Hepatic stellate cell (primary cell): ENCODE data around the gene RNF149.

ENCODE experiments used
- DNase-seq: peaks from one replicate; pipeline ENCODE4 v3.0.0; 2011; ENCODE audit warnings: low spot score

RNF149 gene

DNA sequence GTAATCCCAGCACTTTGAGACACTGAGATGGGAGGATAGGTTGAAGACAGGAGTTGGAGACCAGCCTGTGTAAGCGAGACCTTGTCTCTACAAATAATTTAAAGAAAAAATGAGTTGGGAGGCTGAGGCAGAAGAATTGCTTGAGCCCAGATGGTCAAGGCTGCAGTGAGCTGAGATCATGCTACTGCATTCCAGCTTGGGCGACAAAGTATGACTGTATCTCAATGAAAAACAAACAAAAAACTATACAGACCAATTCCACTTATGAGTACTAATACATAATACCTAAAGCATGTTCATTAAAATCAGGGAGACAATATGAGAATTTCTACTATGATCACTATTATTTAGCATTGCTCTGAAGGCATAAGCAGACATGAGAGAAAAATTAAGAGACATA, 12.6 kb downstream of the RNF149 start:
- DNase-seq: peak; percentile 17

DNA sequence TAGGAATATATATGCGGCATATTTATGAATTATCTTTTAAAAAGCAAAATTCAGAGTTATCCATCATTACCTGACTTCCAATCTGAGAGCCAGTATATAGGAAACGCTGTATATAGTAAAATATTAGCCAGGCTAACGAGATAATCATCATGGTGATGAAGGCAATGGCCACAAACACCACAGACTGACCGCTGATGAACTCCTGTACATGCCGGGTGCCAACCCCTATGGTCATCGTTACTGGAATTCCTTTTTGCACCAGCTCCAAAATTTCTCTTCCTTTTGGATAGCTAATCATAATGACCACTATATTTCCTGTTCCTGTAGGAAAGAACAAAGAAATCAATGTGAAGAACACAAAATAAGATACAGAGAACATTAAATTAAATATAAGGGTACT, 13.6 kb downstream of the RNF149 start:
- DNase-seq: no peak

DNA sequence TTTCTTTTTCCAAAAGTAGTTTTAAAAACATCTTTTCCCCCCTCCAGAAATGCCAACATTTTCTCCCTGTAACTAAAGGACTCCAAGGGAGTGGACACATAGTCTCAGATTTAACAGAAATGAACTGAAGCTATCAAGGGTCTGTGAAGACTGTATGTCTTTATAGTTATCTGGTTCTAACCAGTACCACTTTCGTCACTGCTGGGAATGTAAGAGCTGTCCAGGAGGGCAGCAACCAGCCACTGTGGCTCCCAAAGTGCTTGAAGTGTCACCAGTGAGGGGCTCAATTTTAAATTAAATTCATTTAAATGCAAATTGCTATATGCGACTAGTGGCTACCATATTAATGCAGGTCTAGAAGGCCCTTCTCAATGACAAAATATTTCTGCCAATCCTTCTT, 15.0 kb downstream of the RNF149 start:
- DNase-seq: no peak

DNA sequence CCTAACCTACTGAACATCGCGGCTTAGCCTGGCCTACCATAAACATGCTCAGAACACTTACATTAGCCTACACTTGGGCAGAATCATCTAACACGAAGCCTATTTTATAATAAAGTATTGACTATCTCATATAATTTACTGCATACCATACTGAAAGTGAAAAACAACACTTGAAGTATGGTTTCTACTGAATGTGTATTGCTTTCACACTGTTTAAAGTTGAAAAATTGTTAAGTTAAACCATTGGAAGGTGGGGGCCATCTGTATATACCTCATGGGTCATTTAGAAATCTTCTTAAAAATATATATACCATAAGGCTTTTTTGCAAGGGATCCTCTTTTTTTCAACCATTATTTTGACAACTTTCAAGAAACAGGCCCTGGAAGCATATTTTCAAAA, 16.5 kb downstream of the RNF149 start:
- no peak for DNase-seq

DNA sequence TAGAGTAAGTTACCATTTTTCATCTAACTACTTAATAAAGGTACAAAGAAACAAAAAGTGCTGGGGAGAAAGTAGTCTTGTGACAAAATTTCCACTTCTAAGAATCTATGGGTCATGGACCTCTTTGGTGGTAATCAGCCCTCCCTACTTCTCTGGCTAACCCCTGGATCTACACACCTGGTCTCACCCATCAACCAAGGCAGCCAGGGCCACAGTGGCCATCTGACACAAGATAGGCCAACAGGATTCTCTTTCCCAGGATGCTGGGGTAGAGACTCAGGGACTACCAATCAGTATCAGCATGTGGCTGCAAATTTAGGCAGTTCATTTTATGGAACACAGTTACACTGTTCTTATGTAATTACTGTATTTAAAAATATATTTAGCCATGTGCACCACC, 17.8 kb downstream of the RNF149 start:
- DNase-seq: no peak

DNA sequence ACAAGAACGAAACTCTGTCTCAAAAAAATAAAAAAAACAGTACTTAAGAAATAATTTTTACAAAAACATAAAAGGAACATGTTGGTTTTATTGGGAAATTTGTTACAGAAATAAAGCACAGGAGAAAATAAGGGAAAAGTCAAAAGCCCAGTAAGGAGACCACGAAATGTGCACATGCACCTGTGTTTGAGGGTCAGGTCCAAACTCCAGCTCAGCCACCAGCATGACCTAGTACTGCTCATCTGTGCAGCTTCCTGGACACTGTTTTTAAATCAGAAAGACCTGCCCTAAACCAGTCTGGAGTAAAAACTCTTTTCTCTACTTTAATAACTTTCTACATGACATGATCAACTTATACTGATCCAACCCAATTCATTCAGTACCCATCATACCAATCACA, 21.2 kb downstream of the RNF149 start:
- DNase-seq: no peak

DNA sequence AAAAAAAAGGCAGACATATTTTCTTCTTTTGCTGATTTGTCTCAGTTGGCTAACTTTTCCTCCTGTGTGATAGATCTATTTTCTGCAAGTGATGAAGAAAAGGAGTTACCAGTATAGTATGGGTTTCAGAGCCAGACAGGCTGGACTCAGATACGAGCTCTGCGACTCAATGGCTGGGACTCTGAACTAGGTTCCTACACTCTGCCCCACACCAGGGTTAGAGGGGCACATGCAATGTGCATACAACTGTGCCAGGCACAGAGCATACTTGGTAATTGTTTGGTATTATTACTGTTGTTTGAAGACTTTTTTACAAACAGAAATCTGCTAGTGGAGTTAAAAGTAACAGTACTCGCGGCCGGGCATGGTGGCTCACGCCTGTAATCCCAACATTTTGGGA, 21.8 kb downstream of the RNF149 start:
- no peak for DNase-seq

DNA sequence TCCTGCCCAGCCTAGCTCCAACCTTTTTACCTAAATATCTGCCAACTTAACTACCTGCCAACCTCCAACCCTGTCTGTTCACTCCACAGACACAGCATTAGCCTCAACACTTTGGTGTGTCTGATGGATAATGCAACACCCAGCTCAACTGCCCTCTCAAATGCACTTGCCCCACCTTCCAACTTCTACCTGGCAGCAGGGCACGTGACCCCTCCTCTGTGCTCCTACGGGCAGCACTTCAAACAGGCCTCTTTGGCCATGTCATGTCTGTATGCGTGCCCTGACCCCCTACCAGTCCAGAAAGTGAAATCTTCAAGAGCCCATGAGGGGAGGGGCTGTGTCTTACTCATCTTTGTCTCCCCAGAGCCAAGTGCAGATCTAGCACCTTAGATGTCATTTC, 25.5 kb downstream of the RNF149 start:
- no peak for DNase-seq

DNA sequence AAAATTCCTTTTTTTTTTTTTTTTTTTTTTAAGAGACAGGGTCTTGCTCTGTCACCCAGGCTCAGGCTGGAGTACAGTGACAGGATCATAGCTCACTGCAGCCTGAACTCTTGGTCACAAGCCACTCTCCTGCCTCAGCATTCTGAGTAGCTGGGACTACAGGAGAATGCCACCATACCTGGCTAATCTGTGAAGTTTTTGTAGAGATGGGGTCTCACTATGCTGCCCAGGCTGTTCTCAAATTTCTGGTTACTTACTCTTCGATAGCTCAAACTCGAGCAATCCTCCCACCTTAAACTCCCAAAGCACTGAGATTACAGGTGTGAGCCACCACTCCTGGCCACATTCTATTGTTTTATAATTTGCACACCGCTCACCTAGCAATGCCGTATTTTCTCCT, 27.0 kb downstream of the RNF149 start:
- DNase-seq: no peak

DNA sequence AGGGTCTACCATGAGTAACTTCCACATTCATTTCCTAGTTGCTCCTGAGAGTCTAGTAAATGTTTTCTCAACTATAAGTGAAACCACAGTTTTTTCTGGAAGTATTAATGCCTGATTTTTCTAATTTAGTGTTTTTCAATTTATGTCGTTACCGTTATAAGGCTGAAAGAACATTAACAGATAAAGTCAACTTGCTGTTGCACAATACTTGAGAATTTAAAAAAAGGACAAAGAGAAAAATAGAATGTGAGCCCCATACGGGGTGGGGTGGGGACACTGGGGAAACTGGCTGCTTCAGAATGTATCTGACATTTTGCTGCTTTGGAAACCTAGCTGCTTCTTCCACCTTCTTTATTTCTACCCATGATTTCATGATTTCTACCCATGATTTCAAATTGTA, 29.6 kb downstream of the RNF149 start:
- no peak for DNase-seq

DNA sequence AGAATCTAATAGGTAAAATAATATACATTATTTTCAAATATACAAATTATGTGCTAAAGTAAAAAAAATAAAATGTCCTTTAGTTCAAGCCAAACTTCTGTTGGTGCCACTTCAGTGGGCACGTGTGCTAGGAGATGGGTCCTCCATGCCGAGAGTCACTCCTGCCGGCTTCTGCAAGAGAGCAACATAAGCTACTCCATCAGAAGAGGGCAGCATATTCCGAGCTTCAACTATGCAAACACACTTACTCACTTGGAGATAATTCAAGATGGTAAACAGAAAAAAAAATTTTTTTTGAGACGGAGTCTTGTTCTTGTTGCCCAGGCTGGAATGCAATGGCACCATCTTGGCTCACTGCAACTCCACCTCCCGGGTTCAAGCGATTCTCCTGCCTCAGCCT, 31.4 kb downstream of the RNF149 start:
- DNase-seq: peak; percentile 13

DNA sequence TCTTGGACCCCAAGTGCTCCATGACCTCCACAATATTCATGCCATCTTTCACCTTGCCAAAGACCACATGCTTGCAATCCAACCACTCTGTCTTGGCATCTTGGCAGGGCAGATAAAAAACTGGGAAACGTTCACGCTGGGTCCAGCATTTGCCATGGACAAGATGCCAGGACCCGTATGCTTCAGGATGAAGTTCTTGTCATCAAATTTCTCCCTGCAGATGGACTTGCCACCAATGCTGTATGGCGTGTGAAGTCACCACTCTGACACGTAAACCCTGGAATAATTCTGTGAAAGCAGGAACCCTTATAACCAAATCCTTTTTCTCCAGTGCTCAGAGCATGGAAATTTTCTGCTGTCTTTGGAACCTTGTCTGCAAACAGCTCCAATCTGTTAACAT, 34.4 kb downstream of the RNF149 start:
- no peak for DNase-seq

DNA sequence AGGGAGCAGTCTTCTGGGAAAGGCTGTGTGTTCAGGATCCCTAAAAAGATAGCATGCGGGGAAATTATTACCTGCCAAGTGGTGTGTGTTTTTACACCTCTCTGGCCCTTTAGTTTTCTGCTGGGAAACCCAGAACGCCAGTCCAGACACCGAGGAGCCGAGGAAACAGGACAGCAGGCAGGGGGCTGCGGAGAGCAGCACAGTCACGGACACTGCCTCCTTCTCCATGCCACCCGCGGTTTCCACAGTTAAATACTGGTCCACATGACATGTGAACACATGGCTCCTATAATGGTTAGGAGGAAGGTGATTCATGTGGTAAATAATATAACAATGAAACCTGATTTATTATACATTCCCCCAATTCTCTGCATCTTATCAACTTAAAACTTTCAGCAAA, 35.4 kb downstream of the RNF149 start:
- DNase-seq: no peak

DNA sequence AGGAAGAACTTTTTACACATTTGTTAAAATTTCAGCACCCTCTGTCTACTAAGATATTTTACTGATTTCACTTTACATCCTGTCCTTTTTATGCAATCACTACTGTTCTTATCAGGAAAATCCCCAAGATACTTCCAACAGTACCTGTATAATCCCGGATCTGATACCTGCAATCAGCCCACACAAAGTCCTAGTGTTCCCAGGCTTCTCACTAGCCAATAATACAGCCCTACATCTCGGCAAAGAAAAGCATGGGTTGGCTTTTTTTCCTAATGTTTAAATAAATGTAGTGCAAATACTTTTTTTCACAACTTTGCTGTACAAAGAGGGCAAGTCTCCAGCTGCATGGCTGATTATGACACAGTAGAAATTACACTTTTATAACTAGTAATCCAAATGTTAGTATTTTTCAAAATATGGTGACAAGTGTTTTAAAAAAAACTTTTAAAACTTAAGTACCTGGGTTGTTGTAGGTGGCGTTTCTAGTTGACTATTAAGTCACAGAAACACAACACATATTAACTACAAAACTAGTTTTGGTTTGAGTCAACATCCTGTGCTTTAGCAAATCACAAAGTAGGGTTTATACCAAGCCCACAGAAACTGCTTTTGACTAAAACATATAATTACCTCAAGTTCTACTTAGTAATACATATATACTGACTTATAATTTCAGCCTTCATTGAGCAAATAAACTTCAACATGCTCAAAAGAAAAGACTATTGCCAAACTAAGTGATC, 36.3 kb downstream of the RNF149 start:
- DNase-seq: no peak

DNA sequence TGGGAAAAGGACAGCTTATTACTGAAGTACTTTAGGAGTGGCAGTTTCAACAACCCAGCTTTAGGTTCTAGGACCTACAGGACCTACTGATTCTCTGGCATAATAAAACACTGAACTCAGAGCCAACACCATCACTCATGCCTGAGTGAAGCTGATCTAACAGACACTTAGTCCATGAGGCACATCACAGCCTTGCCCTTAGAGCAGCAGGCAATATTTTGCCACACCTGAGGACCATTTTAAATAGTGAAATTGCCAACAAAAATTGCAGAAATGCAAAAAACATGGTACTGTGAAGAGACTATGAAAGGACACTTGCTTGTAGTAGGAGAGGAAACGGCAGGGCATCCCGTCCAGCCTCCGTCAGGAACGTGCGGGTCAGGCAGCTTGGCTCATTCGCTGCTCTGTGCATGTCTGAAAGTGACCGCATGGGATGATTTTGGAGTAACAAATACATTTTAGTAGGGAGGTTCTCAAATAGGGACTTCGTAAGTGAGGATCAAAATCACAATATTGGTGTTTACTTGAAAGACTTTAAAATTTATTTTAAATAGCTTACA, 37.7 kb downstream of the RNF149 start:
- DNase-seq: no peak

DNA sequence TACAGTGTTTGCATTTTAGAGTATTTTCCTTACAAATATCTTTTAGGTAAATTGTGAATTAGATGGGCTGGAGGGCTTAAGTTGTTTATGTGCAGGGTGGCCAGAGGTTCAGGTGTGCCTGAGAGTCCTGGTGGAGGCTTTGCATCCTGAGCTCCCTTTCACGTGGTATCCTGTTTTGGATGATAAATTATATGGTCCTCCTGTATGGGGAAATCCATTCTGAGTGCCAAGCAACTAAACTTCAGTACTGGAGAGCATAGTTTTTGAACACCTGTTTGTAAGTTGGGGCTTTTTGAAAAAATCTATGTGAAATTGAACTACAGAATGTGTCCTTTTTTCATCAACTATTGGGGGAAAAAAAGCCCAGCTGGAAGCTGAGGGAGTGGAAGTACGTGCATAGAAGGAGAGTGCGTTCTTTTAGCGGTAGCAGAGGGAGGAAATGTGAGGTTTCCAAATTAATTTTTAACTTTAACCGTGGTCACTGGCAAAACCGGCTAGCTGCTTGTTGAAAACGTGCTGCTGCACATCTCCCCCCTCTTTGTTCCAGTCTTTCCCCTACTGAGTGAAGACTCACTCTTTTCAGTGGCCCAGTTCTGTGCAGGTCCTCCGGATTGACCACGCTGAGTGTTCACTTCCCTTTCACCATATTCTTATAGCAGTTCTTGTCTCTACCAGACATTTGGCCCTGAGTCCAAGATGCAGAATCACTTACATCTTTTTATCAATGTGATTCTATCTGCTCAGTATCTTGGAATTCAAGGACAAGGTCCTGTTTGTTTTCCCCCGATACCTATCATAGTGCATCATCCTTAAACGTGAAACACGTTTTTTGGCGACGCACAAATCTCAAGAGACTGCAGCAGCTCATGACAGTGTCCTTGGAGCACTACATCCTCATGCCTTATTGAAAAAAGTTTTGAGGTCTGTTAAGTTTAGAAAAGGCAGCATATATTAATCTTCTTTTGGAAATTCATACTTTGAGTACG, 40.5 kb downstream of the RNF149 start:
- DNase-seq: no peak

DNA sequence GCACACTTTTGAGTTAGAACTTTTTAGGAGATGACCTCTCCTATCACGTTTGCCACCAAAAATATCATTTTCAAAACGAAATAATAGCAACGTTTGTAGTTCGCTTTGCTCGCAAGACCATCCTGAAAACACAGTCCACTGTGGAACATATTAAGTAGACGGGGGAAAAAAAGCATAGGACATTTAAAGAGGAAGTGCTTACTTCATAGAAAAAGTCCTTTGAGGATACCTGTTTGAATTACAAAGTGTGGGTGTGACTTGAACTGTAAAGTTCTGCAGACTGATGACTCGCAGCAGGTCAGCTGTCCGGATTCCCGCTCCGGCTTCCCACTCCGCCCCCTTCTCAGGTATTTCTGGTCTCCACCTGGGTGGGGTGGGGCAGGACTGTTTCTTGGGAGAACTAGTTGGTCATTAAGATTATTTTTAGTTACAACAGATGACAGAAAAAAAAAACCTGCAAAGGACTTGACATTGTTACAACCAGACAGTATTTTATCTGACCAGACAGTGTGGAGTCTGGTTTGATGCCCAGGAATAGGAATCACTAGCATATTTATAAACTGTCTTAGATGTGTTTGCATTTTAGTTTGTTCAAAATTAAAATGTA, 42.5 kb downstream of the RNF149 start:
- DNase-seq: no peak

DNA sequence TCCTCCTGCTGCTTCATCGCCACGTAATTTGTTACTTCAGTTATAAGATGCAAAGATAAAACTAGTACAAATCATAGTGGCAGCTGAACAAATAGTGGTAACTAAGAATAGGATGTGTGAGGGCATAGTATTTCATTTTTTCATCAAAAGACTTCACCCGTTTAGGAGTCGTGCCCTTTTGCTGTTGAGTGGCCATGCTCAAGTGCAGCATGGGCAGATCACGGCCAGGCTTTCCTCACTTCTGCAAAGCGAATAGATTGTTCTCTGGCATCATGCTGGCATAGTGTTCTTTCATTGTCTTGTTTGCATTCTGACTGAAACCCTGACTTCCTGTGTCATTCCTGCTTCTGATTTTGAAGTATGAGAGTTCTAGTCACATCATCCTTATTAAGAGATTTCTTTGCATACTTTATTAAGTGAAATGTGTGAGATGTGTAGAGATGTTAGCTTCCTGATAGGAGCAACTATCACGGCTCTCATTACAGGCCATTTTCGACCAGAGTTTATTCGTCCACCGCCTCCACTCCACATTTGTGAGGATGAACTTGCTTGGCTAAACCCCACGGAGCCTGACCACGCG, 44.1 kb downstream of the RNF149 start:
- DNase-seq: no peak

DNA sequence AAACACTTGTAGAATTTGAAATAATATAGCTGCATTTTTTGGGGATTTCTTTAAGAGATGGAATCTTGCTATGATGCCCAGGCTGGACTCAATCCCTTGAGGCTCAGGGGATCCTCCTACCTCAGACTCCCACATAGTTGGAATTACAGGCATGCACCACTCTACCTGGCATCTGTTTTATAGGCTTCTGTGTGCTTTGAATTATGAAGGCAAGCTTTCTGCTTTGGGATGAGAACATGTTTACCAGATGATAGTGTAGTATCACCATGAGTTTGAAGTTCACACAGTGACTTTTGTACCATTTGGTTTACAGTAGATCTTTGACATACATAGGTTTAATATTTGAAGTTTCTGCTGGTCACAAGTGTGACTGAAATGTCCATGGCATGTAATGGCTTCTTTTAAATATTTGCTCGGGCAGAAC, 45.1 kb downstream of the RNF149 start:
- no peak for DNase-seq

DNA sequence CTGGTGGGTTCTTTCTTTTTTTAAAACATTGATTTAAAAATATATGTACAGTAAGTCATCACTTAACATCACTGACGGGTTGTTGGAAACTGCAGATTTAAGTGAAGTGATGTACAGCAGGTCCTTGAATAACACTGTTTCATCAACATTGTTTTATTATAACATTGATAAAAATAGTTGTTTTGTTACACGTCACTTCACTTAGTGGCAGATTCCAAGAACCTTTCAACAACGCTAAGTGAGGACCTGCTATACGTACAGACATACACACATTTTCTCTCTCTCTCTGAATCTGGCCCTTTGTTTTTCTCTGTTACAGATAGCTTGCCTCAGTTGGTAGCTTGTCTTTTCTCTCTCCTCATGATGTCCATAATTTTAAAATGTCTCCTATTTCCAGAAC, 46.4 kb downstream of the RNF149 start:
- DNase-seq: no peak

DNA sequence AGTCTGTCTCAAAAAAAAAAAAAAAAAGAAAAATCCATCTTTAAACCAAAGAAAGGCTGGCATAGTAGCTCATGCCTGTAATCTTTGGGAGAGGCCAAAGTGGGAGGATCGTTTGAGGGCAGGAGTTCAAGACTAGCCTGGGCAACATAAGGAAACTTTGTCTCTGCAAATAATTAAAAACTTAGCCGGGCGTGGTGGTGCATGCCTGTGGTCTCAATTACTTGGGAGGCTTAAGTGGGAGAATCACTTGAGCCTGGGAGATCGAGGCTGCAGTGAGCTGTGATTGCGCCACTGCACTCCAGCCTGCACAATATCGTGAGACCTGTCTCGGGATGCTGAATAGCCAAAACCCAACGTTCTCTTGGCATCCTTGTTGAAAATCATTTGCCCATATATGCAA, 49.7 kb downstream of the RNF149 start:
- DNase-seq: no peak

DNA sequence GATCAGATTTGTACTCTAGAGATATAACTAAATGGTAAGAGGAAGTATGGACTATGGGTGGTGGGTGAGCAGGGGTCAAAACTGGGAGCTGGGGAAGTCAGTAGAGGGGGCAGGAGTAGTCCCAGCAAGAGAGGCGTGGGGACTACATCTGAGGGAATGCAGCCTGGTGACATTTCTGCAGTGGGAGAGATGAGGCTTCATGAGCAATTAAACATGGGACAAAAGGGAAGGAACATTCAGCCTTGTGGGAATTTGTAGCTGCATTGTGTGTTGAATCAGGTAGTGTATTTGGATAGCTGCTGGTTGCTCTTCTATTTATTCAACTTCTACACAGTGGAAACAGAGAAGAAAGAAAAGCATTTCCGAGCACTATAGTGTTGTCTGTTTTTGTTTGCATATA, 52.2 kb downstream of the RNF149 start:
- DNase-seq: no peak
